A549 (cell line): ENCODE results near the gene FUT1. TPM values are rescaled to one million over a fixed set of nuclear protein-coding genes. Genes with fewer than 3 reads are reported as not detected.

Source experiments
- ATOH8 ChIP-seq: fragments of 250-450 bp; sonication (Bioruptor Pico); IDR thresholded peaks from 2 replicates; pipeline ENCODE4 v1.5.0; 2020; ENCODE audit warnings: low read depth, mild to moderate bottlenecking, moderate library complexity
- BHLHE40 ChIP-seq: IDR thresholded peaks from 2 replicates; pipeline ENCODE4 v1.6.1; 2012; ENCODE audit warnings: low read depth, low read length, inconsistent platforms
- CBX2 ChIP-seq: fragments of 200-600 bp; sonication (generic); IDR thresholded peaks from 2 replicates; pipeline ENCODE4 v1.6.1; 2016; ENCODE audit warnings: low read depth, mild to moderate bottlenecking, borderline replicate concordance
- CEBPB ChIP-seq, 2 experiments: fragments of >200 bp in 1 of 2; sonication (Bioruptor Twin) in 1 of 2; formaldehyde crosslinking in 1 of 2; IDR thresholded peaks; 2 replicates each; pipeline ENCODE4 v1.6.1; 2012 to 2016
- CHD4 ChIP-seq: fragments of 200-600 bp; sonication (generic); IDR thresholded peaks from 2 replicates; pipeline ENCODE4 v1.6.1; 2016; ENCODE audit warnings: antibody characterized with exemption, mild to moderate bottlenecking, borderline replicate concordance
- CTCF ChIP-seq: fragments of >200 bp; sonication (Bioruptor Twin); formaldehyde crosslinking; IDR thresholded peaks from 3 replicates; pipeline ENCODE4 v1.5.1; 2016
- E2F6 ChIP-seq: IDR thresholded peaks from 2 replicates; pipeline ENCODE4 v1.6.1; 2012; ENCODE audit warnings: low read depth, borderline replicate concordance
- EHF ChIP-seq: fragments of 250-450 bp; sonication (Bioruptor Pico); IDR thresholded peaks from 2 replicates; pipeline ENCODE4 v1.5.0; 2020; ENCODE audit warnings: mild to moderate bottlenecking
- EHMT2 ChIP-seq: fragments of 200-600 bp; sonication (generic); IDR thresholded peaks from 2 replicates; pipeline ENCODE4 v1.6.1; 2016; ENCODE audit warnings: antibody characterized with exemption, low read depth, mild to moderate bottlenecking, moderate library complexity
- ESRRA ChIP-seq: fragments of 150-350 bp; IDR thresholded peaks from 2 replicates; pipeline ENCODE4 v1.6.1; 2014; ENCODE audit warnings: mild to moderate bottlenecking, low read length, borderline replicate concordance
- FOSB ChIP-seq: fragments of 250-450 bp; sonication (Bioruptor Pico); IDR thresholded peaks from 2 replicates; pipeline ENCODE4 v1.5.0; 2020; ENCODE audit warnings: mild to moderate bottlenecking, moderate library complexity
- GATA3 ChIP-seq: IDR thresholded peaks from 2 replicates; pipeline ENCODE4 v1.6.1; 2012; ENCODE audit warnings: borderline replicate concordance
- HEYL ChIP-seq: fragments of 250-450 bp; sonication (Bioruptor Pico); IDR thresholded peaks from 2 replicates; pipeline ENCODE4 v1.8.0; 2021; ENCODE audit warnings: mild to moderate bottlenecking, moderate library complexity
- HMGXB4 ChIP-seq: fragments of 250-450 bp; sonication (Bioruptor Pico); IDR thresholded peaks from 2 replicates; pipeline ENCODE4 v1.5.0; 2021; ENCODE audit warnings: mild to moderate bottlenecking, moderate library complexity, borderline replicate concordance
- HOXA7 ChIP-seq: fragments of 250-450 bp; sonication (Bioruptor Pico); IDR thresholded peaks from 2 replicates; pipeline ENCODE4 v1.5.0; 2020; ENCODE audit warnings: mild to moderate bottlenecking, moderate library complexity
- HOXB13 ChIP-seq: fragments of 250-450 bp; sonication (Bioruptor Pico); IDR thresholded peaks from 2 replicates; pipeline ENCODE4 v1.5.0; 2020; ENCODE audit warnings: low read depth, mild to moderate bottlenecking, moderate library complexity
- HOXB5 ChIP-seq: fragments of 250-450 bp; sonication (Bioruptor Pico); IDR thresholded peaks from 2 replicates; pipeline ENCODE4 v1.5.0; 2020; ENCODE audit warnings: mild to moderate bottlenecking, moderate library complexity
- JUN ChIP-seq, 2 experiments: fragments of >200 bp; sonication (Bioruptor Twin); formaldehyde crosslinking; IDR thresholded peaks; 2 replicates in 1 of 2; 3 replicates in 1 of 2; pipeline ENCODE4 v1.6.1; 2016 to 2017
- MAFK ChIP-seq: fragments of 450-650 bp; IDR thresholded peaks from 2 replicates; pipeline ENCODE4 v1.6.1; 2014; ENCODE audit not compliant: partially characterized antibody
- MAX ChIP-seq: IDR thresholded peaks from 2 replicates; pipeline ENCODE4 v1.6.1; 2012
- MAZ ChIP-seq: fragments of 150-350 bp; IDR thresholded peaks from 2 replicates; pipeline ENCODE4 v1.6.1; 2014; ENCODE audit warnings: antibody characterized with exemption, low read depth, low read length, borderline replicate concordance
- NFE2L2 ChIP-seq: fragments of 150-350 bp; conservative IDR thresholded peaks from 2 replicates; pipeline ENCODE4 v1.6.1; 2014; ENCODE audit warnings: low read length
- PHF8 ChIP-seq: fragments of 200-600 bp; sonication (generic); IDR thresholded peaks from 2 replicates; pipeline ENCODE4 v1.6.1; 2016; ENCODE audit warnings: low read depth, mild to moderate bottlenecking, antibody characterized with exemption, moderate library complexity, borderline replicate concordance
- POLR2AphosphoS2 ChIP-seq: conservative IDR thresholded peaks from 2 replicates; pipeline ENCODE4 v1.6.1; 2012; ENCODE audit warnings: low read length, improper control_type of control experiment, inconsistent platforms
- RCOR1 ChIP-seq: fragments of 150-350 bp; IDR thresholded peaks from 2 replicates; pipeline ENCODE4 v1.6.1; 2014; ENCODE audit warnings: antibody characterized with exemption, low read length, low read depth
- REST ChIP-seq: fragments of 200-600 bp; sonication (generic); IDR thresholded peaks from 2 replicates; pipeline ENCODE4 v1.6.1; 2016; ENCODE audit warnings: antibody characterized with exemption, mild to moderate bottlenecking, moderate library complexity
- RFX5 ChIP-seq: fragments of 450-650 bp; IDR thresholded peaks from 2 replicates; pipeline ENCODE4 v1.7.1; 2014; ENCODE audit warnings: antibody characterized with exemption, mild to moderate bottlenecking, moderate library complexity
- SREBF2 ChIP-seq: fragments of 450-650 bp; IDR thresholded peaks from 2 replicates; pipeline ENCODE4 v1.6.1; 2014; ENCODE audit warnings: mild to moderate bottlenecking, moderate library complexity
- TFCP2L1 ChIP-seq: fragments of 250-450 bp; sonication (Bioruptor Pico); IDR thresholded peaks from 2 replicates; pipeline ENCODE4 v1.5.0; 2021; ENCODE audit warnings: mild to moderate bottlenecking
- ZFP36 ChIP-seq: fragments of 450-650 bp; IDR thresholded peaks from 2 replicates; pipeline ENCODE4 v1.6.1; 2014; ENCODE audit warnings: borderline replicate concordance; ENCODE audit not compliant: partially characterized antibody
- polyA plus RNA-seq, 4 experiments: library from polyadenylated mRNA; depleted of rRNA in 3 of 4; stranded (reverse); fragments of >200 nt; fragmentation: RNase III in 1 of 4; extraction: RNeasy Plus Mini Kit Qiagen cat#74134 plus additional on column Dnase treatment in 1 of 4; gene quantifications; 2 replicates in 3 of 4; 3 replicates in 1 of 4; pipeline ENCODE4 v1.2.3, GENCODE V29; 2011 to 2017

Gene FUT1
- polyA plus RNA-seq, 2 of the 4 experiments (the other 2 are of a cell fraction), result 0.13 to 1.5 TPM

- TF ChIP-seq EHMT2 (no peak), HOXA7 (CRISPR knock-in tag) (no peak), JUN (IDR thresholded peaks at IDR 0.05) (peak; percentile 41 to 83; a peak in 3 of 5 replicates), MAX (peak; percentile 98), HOXB13 (CRISPR knock-in tag) (peak; percentile 86; the same call in 1 of the 2 replicates), E2F6 (peak; percentile 97), TFCP2L1 (CRISPR knock-in tag) (no peak), CTCF (peak; percentile 92), MAZ (0 out of 2 replicates have a peak, but pooled peaks have one; percentile 36), CBX2 (no peak), HOXB5 (CRISPR knock-in tag) (peak; percentile 83; the same call in 1 of the 2 replicates), BHLHE40 (no peak), RCOR1 (no peak), CHD4 (no peak), RFX5 (peak; percentile 61; the same call in 1 of the 2 replicates), POLR2AphosphoS2 (no peak), GATA3 (0 out of 2 replicates have a peak, but pooled peaks have one; percentile 23), PHF8 (0 out of 2 replicates have a peak, but pooled peaks have one; percentile 57), NFE2L2 (no peak), ESRRA (no peak), REST (no peak), ZFP36 (no peak), HMGXB4 (CRISPR knock-in tag) (peak; percentile 53; the same call in 1 of the 2 replicates), FOSB (CRISPR knock-in tag) (no peak), CEBPB (IDR thresholded peaks at IDR 0.05) (no peak), SREBF2 (no peak), MAFK (no peak), EHF (CRISPR knock-in tag) (peak; percentile 69; the same call in 1 of the 2 replicates), HEYL (CRISPR knock-in tag) (no peak), ATOH8 (CRISPR knock-in tag) (0 out of 2 replicates have a peak, but pooled peaks have one; percentile 51)
- TF ChIP-seq, all 56 proteins: peak for 20
These were observed 13.7 kb downstream of the FUT1 start (continued) for GRCh38 chr19:48738557-48739403.
